ENCODE data around the gene FBXO31.

FBXO31 gene

DNA sequence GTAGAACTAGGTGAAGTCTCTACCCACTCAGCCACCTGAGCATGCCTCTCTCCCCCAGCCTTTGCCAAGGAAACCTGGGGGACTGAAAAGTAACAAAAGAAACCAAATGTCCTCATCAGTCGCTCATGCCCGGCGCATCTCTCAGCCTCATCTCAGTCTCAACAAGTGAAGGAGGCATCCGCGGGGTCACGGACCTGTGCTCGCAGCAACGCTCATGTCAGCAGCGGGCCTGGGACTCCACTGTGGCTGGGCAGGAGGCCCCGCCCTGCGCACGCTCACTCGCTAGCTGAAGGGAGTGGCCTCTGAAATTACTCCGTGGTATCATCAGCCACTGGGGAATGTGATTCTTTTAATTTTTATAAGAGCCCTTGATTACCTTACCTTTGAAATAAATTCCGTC, 39.9 kb upstream of the FBXO31 start:
- no peak overlapping the region for H3K4me3 ChIP-seq (ENCODE audit: low read depth, low read length)
- in situ Hi-C loops (cut with HindIII; ENCODE audit: low sequenced_read_pairs): no loop called here
- DNase-seq (ENCODE audit: low read depth): no peak
- TF ChIP-seq, protein P1, sequence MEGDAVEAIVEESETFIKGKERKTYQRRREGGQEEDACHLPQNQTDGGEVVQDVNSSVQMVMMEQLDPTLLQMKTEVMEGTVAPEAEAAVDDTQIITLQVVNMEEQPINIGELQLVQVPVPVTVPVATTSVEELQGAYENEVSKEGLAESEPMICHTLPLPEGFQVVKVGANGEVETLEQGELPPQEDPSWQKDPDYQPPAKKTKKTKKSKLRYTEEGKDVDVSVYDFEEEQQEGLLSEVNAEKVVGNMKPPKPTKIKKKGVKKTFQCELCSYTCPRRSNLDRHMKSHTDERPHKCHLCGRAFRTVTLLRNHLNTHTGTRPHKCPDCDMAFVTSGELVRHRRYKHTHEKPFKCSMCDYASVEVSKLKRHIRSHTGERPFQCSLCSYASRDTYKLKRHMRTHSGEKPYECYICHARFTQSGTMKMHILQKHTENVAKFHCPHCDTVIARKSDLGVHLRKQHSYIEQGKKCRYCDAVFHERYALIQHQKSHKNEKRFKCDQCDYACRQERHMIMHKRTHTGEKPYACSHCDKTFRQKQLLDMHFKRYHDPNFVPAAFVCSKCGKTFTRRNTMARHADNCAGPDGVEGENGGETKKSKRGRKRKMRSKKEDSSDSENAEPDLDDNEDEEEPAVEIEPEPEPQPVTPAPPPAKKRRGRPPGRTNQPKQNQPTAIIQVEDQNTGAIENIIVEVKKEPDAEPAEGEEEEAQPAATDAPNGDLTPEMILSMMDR (IDR thresholded peaks at IDR 0.05; ENCODE audit: low read depth, low read length, missing control alignments): no peak

DNA sequence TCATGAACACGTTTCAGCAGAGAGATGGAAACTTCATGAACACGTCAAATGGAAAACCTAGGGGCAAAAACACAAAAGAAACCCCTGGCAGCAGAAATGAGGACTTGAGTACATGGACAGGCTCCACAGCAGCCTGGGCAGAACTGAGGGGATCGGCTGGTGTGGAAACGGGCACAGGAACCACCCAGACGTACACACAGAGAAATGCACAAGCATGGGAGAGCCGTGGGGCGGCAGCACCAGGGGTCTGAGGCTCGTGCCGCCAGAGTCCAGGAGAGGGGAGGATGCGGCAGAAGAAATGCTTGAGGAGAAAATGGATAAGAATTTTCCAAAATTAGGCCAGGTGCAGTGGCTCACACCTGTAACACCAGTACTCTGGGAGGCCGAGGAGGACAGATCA, 38.5 kb upstream of the FBXO31 start:
- TF ChIP-seq, protein P1 (IDR thresholded peaks at IDR 0.05; ENCODE audit: low read depth, low read length, missing control alignments): no peak
- in situ Hi-C loops (cut with HindIII; ENCODE audit: low sequenced_read_pairs): no loop called here
- no peak for DNase-seq (ENCODE audit: low read depth)
- H3K4me3 ChIP-seq (ENCODE audit: low read depth, low read length): no peak overlapping the region

DNA sequence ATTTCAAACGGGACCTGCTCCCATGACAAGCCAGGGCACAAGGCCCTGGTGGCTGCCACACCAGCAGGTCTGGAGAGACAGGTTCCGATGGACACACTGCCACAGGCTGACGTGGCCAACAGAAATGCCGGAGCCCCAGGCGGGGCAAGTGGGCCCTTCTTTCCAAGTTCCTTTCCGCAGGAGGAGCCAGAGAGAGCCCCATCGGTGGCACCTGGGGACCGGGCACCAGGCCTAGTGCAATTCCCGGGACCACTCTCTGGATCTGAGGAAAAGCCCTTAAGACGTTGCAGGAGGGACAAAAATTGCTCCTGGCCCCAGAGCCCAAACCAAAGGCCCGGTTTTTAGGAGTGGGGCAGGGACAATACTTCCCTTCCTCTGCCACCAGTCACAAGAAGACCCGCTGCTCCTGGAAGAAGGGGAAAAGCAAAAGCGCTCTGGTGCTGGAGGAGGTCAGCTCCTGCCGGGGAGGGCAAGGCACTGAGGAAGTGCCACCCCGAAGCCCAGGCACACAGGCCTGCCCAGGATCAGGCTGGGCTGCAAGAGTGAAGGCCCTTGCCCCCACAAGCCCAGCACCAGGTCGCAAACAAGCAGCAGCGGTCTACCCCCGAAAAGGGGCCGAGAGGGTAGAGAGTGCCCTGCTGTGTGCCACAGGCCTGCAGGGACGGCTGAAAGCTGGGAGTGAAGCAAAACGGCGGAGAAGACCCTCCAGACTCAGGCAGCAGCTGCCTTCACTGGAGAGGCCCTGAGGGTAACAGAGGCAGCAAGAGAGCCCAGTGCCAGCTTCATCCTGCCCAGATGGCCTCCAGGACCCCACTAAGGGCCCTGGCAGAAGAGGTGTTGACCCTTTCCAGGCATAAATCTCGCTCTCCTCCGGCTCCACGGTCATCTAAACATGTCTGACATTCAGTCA, 37.7 kb upstream of the FBXO31 start:
- TF ChIP-seq, protein P1 (IDR thresholded peaks at IDR 0.05; ENCODE audit: low read depth, low read length, missing control alignments): no peak
- DNase-seq (ENCODE audit: low read depth): no peak
- in situ Hi-C loops (cut with HindIII; ENCODE audit: low sequenced_read_pairs): no loop called here
- H3K4me3 ChIP-seq (ENCODE audit: low read depth, low read length): no peak overlapping the region

DNA sequence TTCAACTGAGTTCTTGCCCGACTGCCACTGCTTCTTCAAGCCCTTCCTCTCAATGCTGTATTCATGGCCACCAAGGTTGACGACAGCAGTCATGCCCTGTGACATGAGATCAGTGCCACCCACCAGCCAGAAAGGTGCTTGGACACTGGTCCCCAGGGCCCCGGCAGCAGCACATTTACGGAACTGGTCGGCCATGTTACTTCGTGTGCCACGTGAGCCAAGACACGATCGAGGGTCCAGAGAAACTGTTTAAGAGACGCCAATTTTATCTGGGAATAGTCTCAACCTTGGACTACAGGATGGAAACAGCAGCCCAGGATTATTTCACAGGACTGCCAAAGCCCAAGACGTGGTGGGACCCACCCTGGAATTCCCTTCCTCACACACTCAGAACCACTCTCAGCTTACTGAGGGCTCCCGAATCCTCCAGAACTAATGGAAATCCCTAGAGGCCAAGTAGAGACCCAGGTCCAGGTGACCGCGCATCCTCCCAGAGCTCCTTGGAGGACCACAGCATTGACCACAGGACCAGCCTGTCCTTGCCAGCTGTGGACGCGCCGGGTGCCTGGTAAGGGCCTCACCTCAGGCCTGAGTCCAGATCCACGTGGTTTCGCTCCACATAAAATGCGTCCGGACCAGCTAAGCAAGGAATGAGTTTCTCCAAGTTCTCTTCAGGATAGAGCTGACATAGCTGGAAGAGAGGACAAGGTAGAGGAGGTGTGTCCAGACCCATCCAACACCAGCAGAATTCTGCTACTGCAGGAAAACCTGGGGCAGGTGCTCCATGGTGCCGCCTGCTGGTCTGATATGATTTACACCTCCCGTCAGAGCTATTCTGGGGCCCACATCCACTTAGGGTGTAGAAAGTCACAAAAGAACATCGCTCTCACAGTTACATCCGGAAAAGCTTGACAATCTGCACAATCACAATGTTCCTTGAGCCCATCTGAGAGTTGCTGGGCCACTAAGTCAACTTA, 36.7 kb upstream of the FBXO31 start:
- TF ChIP-seq, protein P1 (IDR thresholded peaks at IDR 0.05; ENCODE audit: low read depth, low read length, missing control alignments): peak; percentile 17
- no peak for DNase-seq (ENCODE audit: low read depth)
- in situ Hi-C loops (cut with HindIII; ENCODE audit: low sequenced_read_pairs): no loop called here
- no peak overlapping the region for H3K4me3 ChIP-seq (ENCODE audit: low read depth, low read length)

DNA sequence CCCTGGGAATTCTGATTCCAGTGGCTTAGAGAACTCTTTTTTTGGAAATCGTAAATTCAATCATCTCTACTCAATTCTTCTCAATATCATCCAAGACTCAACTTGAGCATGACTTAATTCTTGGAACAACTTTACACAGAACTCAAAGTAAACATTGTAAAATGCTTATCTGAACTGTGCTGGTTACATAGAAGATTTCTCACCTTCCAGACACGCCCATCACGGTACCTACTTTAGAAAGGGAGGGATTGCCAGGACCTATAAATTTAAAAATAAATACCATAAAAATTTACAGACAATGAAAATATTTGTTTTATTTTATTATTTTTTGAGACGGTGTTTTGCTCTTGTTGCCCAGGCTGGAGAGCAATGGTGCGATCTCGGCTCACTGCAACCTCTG, 35.1 kb upstream of the FBXO31 start:
- no peak overlapping the region for H3K4me3 ChIP-seq (ENCODE audit: low read depth, low read length)
- TF ChIP-seq, protein P1 (IDR thresholded peaks at IDR 0.05; ENCODE audit: low read depth, low read length, missing control alignments): no peak
- no peak for DNase-seq (ENCODE audit: low read depth)
- in situ Hi-C loops (cut with HindIII; ENCODE audit: low sequenced_read_pairs): loop anchor here (5.0 kb wide), 1 partner anchor 59 kb away; no protein-coding TSS in a partner anchor

DNA sequence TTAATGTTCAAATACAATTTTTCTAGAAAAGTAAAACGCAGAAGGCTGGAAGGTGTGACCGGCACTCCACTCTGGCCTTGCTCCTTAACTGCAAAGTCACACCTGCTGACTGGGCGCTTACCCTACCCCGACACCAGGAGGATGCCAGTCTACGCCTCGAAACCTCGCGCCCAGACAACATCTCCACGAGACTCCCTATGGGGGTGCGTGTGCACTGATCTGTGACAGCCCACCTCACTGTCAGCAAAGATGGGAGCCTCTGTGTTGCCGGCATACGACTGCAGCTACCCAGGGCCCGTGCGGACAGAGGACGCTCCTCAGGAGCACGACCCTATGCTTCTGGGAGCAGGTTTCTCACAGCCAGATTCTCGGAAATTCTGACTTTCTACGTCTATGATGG, 34.6 kb upstream of the FBXO31 start:
- DNase-seq (ENCODE audit: low read depth): no peak
- no peak overlapping the region for H3K4me3 ChIP-seq (ENCODE audit: low read depth, low read length)
- in situ Hi-C loops (cut with HindIII; ENCODE audit: low sequenced_read_pairs): loop anchor here (5.0 kb wide), 1 partner anchor 59 kb away; no protein-coding TSS in a partner anchor
- TF ChIP-seq, protein P1 (IDR thresholded peaks at IDR 0.05; ENCODE audit: low read depth, low read length, missing control alignments): no peak
